Embryonic facial prominence (tissue), 1 donor: Measurements from ENCODE around the gene GAB2.

Experiments used
- DNase-seq: peaks from one replicate; pipeline ENCODE4 v3.0.0-alpha.2; 2016; ENCODE audit errors: extremely low spot score

Gene GAB2

DNA sequence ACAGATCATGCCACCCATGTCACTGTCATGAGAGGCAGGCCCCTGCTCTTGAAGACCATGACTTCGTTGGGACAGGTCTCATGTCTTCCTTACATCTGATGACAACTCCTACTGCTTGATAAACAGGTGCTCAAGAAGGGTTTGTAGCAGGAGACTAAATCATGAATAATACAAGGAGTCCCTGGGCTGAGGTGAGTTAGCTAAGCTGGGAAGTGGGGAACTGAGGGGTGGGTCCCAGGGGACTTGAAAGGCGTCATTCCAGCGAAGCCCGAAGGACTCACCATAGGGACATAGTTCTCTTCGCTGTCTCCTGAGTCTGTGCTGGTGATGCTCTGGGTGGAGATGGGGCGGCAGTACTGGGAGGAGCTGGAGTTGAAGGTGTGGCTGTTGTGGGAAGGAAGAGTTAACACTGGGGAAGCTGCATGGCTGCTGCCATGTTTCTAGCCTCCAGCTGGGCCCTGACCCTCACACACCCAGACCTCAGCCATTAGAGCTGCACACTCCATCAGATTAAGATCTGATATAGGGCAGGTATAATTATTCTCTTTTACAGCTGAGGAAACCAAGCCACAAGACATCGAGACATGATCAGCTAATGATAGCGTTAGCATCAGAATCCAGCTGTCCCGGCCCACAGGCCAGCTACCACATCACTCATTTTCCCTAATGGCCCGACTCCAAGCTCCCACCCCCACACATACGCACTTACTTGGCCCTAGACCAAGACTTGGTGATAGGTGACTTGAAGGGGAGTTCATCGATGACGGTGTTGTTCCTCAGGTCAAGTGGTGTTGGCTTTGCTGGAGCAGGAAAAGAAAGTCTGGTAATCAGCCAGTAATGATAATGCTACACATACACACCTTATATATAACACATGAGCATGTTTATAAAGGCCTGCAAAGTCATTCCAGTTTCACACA, 196.0 kb downstream of the GAB2 start:
- DNase-seq = no peak

DNA sequence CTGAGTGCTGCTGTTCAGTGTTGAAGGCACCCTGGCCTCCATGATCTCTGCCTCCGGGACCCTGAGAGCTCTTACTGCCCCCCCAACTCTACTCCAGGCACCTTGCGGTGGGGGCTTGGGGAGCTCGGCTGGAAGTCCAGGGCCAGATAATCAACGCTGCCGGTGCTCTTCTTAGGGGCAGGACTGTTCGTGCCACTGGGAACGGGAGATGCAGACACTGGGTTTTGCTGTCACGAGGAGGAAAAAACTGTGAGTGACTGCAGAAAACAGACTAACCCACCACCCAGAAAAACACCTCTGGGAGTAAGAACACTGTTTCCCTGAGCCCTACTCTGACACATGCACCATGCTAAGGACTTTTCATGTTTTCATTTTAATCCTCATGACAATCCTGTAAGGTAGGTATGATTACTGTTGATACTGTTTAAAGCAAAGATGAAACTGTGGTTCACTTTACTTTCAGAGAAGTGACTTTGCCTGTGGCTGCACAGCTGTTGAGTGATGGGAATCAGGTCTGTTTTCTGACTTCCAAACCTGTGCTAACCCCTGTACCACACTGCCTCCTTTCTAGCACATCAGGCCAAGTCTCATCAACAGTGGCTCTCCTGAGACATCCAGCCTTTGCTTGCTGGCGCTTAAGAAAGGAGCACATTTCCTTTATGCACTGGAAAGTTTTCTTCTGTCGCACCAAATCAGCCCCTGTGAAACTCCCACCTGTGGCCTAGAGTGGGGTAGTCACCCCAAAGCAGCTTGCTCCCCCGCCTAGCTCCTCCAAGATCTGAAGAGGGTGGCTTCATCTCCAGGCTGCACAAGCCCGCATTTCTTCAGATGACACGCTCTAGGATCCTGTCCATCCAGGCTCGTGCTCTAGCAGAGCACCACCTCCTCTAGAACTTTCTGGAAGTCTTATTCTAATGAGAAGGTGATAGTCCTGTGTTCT, 197.1 kb downstream of the GAB2 start:
- no peak for DNase-seq

DNA sequence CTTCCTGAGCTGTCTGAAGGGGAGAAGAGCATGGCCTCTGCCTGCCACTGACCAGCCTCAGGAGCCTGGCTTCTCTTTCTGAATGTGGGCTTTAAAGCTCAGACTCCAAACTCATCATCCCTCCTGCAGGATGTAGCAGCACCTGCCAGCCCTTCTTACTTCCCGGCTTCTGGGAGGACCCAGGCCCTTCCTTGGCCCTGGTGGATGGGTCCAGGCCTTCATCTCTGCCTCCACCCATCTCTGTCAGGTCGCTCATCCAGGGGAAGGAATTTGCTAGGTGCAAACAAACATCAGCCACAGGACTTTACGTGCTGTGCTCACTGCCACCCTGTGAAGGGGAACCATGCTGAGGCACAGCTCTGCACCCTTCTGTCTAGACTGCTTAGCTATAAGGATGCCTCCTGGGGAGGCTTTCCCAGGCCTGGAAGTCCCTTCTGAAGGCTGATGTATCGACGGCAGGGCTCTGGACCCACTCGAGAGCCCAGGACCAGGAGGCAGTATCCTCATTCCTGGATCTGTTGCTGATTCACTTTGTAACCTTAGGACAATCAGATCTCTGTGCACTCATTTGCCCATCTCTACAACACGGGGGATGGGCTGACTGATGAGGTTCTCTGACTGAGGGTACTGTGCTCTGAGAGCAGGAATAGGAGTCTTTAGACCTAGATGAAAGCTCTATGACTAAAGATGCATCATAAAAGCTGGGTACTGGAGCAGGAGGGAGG, 198.0 kb downstream of the GAB2 start:
- DNase-seq = no peak

DNA sequence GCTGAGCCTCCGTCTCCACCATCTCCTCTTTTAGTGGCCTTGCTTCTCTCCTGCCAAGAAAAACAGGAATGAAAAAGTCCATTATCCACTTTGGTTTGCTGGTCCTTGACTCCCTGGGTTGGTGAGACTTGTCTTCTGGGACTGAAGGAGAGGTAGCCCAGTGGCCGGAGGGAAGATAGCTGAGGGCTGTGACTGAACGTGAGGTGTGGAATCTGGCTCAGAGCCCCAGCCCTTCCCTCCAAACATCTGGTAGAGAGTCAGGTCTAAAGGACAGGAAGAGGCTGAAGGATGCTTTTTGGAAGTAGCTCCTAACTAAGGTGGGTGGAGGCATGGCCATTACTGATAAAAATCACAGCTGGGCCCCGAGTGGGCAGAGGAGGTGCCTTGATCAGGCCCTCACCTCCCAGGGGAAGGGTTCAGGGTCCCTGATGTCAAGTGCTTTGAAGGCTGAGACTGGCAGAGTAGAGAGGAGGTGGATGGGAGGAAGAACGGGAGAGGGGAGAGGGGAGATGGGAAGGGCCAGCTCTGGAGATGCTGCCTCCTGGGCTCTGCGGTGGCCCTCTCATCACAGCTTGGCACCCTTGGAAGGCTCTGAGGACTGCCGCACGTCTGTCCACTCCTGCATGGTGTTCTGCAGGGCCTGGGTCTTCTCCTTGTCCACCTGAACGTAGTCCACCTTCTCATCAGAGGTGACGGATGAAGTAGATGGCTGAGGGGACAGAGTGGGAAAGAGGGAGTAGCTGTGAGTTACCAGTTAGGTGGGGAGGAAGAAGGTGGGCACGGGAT, 198.7 kb downstream of the GAB2 start:
- DNase-seq = no peak

DNA sequence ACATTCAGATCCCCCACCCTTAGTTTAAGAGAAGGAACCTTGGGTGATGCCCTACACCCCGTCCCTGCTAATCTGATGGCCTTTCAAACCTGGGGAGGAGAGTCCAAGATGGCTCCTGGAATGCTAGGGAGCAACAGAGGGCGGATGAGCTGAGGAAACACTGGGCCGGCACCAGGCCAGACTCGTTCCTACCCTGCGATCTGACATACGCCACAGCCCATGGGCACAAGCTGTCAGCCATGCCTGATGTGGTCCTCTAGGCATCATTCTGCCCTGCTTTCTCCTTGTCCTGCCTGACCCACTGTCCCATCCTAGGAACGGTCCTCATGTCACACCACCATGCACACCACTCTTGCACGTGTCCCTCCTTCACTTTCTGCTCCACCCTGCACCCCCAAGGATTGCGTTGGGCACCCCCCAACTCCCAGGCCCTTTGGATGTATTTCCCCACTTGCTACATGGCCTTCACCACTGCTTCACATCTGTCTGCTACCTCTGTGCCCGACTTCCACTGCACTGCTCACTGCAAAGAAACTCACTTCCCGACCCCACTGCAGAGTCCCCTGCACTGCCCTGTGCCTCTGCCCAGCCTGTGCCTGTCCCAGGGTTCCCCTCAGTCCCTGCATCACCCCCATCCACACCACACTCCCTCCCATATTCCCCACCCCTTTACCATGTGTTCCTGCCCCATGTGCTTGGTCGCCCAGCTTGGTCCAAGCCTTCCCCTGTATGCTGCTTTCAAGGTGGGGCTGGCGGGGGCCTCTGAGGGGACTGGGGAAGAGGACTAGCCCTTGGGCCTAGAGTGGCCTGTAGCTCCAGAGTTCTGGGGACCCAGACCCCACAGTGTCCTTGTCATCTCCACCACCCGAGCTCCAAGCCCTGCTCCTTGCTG, 199.7 kb downstream of the GAB2 start:
- no peak for DNase-seq

DNA sequence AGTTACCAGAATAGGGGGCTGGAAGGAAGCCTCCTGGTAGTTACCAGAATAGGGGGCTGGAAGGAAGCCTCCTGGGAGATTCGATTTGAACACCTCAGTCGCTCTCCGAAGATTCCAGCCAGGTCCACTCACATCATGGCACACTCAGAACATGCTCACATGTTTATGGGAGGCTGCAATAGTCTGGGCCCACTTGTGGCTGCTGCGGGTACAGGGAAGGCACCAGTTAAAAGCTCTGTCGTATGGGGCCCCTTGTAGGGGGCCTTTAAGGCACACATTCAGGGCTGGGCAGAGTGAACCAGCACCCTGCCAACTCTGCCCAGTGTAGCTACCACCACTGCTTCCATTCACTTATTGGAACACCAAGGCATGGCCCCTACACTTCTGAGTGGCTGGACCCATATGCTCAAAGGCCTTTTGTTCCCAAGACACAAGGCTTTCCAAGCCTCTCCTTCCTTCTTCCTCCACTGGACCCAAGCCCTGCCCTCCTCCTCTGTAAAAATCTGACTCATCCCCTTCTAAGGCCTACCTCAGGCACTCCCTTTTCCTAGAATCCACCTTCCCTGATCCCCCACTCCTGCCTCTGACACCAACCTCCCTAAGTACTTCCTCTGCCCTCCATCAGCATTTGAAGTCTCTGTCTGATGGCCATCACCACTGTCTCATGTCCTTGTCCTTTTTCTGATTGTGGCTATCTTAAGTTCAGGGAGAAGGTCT, 200.9 kb downstream of the GAB2 start:
- DNase-seq = no peak

DNA sequence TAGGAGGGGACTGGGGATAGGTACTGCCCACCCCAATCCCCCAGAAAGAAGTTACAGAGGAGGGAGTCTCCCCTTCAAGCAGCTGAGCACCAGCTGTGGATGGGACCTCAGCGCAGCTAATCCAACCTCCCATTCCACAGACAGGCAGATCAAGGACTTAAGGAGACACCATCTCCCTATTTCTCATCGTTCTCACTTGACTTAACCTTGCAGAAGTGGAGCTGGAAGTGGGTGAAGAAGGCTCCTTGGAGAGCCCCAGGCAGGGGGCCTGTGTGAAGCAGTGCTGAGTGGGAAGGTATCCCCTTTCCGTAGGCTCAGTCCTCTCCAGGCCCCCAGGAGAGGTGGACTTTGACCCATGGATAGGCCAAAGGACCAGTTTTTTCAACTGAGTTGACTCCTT, 201.6 kb downstream of the GAB2 start:
- no peak for DNase-seq

DNA sequence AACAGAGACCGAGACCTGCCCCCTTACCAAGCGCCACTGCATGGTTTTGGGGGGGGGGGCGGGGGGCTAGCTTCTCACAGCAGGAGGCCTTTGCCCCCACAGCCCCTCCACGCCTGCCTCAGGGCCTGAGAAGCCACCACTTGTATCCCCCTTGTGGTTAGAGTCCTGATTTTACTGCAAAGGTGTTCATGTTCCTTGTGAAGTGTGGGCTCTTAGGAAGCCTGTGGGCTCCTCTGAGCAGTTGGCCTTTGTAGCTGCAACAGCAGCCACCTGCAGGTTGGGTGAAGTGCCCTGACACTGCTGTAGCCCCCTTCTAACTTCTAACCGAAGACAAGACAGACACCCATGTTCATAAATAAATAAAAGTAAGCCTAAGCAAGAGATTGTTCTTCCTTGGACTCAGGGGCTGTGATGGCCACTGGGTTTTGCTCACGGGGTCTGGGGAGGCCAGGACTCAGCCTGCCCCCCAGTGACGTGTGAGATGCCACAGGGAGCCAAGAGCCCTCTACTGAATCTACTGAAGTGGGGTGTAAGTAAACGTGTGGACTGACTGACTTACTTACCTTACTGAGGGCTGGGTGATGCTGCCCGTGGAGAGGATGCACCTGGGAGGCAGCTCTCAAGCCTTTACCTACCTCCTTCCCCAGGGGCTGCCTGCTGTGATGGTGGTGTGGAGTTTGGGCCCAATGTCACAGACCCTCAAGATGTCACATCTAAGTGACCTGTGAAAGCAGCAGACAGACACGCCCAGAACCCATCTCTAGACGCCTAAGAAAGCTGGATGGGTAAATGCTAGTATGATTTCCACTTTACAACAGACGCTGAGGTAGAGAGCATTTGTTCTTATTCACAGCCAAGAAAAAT, 203.1 kb downstream of the GAB2 start:
- DNase-seq = no peak

DNA sequence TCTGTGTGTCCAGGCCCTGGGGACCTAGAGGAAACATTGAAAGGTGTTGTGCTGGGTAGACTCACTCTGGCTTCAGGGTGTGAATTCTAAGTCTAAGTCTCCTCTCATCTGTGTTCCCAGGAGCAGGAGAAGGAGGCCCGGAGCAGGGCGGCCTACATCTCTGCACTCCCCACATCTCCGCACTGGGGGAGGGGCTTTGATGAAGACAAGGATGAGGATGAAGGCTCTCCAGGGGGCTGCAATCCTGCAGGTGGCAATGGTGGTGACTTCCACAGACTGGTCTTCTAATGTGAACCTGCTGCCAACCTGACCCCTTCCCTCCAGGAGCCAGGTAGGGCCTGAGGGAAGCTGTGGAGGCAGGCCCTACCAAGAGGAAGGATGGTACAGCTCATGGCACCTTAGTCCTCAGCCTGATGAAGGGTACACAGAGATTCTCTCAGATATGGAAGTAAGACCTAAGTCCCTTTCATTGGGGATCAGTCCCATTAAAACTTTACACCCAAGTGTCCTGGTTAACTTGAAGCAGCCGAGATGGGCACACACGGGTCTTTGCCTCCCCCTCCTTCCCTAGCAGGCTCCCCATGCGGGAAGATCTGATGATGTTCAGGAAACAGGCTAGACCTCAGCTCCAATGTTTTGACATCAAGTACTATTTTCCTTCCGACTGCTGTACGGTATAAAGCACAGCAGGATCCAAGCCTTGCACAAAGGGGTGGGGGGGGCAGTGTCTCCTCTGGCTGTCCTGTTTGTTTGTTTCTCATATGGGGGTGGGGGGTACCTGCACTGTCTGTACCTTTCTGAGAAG, 203.9 kb downstream of the GAB2 start:
- no peak for DNase-seq

DNA sequence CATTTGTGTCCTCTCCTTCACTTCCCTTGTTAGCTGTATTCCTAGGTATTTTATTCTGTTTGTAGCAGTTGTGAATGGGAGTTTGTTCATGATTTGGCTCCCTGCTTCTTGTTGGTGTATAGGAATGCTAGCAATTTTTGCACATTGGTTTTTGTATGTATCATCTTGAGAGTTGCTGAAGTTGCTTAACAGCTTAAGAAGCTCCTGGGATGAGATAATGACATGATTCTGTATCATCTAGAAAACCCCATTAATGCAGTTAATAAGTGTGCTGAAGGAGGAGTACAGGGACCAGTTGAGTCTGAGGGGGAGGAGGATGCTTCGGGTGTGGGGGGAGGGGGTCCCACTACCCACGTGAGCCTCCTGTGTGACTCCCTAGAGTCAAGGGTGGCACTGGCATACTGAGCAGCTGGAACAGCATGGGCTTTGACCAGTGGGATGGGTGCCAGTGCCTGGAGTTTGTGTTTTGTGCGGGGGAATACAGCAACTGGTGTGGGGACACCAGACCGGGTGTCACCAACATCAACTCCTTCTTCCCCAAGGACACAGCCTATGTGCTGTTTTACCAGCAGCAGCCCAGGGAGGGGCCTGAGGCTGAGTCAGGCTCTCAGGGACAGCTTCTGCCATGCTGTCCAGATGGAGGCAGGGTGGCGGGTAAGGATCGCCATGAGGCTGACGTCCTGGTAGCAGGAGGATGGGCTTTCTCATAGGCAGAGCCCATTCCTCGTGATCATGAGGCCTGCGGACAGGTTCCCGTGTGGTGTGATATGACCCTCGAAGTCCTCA, 204.8 kb downstream of the GAB2 start:
- no peak for DNase-seq

DNA sequence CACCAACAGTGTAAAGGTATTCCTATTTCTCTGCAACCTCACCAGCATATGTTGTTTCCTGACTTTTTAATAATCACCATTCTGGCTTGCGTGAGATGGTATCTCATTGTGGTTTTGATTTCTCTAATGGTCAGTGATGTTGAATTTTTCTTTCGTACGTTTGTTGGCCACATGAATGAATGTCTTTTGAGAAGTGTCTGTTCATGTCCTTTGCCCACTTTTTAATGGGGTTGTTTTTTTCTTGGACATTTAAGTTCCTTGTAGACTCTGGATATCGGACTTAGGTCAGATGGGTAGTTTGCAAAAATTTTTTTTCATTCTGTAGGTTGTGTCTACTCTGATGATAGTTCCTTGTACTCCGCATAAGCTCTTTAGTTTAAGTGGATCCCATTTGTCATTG, 206.1 kb downstream of the GAB2 start:
- no peak for DNase-seq

DNA sequence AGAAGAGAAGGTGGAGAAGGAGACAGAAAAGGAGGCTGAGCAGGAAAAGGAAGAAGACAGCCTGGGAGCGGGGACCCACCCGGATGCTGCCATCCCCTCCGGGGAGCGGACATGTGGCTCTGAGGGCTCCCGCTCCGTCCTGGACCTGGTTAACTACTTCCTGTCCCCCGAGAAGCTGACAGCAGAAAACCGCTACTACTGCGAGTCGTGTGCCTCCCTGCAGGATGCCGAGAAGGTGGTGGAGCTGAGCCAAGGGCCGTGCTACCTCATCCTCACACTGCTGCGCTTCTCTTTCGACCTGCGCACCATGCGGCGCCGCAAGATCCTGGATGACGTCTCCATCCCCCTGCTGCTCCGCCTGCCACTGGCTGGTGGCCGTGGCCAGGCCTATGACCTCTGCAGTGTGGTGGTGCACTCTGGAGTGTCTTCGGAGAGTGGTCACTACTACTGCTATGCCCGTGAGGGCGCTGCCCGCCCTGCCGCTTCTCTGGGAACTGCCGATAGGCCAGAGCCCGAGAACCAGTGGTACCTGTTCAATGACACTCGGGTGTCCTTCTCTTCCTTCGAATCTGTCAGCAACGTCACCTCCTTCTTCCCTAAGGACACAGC, 207.5 kb downstream of the GAB2 start:
- no peak for DNase-seq

DNA sequence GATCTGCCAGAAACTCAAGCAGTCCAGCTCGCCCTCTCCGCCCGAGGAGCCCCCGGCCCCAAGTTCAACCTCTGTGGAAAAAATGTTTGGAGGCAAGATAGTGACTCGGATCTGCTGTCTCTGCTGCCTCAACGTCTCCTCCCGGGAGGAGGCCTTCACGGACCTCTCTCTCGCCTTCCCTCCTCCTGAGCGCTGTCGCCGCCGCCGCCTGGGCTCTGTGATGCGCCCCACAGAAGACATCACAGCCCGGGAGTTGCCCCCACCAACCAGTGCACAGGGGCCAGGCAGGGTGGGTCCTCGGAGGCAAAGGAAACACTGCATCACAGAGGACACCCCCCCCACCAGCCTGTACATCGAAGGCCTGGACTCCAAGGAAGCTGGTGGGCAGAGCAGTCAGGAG, 208.1 kb downstream of the GAB2 start:
- DNase-seq = no peak

DNA sequence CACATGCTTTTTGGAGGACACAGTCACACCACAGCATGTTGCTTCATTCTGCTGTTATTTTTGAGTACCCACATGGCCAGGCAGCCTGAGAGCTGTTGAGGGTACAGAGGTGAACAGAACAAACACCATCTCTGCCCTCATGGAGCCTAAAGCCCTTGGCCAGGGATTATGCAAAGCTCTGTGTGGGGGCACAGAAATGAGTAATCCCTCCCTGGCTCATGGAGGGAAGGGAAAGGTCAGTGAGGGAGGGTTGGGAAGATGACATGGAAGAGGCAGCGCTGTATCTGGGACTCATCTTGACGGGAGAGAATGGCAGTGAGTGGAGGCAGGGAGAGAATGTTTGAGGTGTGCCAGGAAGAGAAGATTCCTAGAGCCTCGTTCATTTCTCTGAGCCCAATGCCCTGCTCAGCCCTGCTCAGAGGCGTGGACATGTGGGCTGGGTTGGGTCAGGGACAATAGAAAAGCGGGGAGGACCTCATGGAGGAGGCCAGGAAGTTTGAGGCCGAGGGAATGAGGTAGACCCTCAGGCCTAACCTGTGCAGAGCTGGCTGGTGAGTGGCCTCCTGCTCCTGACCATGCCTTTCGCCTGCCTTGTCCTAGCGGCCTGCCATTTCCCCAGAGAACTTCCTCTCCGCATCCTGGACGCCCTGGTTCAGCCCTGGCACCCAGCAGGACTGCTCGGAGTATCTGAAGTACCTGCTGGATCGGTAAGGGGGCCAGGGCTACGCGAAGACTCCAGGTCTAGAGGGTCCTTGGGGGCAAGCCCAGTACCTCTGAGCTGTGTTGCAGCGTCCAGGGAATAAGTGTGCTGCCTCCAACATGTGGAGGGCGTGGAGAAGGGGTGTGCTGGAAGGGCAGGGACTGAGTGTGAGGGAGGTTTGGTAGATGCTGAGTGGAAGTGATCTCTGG, 209.1 kb downstream of the GAB2 start:
- no peak for DNase-seq

DNA sequence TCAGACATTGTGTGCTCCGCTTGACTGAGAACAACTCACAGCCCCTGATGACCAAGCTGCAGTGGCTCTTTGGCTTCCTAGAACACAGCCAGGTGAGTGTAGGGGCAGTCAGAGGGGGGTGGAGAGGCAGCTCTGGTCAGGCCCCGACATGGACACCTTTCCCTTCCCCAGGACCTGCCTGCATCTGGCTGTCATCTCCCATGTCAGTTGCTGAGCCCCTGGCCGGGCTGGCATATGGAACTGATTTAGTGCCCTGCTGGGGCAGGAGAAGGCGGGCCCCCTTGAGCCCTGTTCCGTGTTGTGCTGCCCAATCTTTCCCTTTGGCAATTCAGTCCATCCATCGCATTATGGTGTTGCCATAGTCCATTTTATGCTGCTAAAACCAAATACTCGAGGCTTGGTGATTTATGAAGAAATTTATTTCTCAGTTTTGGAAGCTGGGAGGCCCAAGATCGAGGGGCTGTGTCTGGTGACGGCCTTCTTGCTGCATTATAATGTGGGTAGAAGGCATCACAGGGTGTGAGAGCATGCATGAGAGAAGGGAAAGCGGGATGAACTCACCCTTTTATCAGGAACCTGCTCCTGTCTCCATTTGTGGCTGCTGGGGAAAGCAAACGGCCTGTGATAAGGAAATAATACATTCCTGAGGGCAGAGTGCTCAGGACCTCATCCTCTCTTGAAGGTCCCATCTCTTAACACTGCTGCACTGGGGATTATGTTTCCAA, 209.9 kb downstream of the GAB2 start:
- no peak for DNase-seq
